OCI-LY1 (cell line): ENCODE results near the gene GRIA4.

Experiments used
- H2AFZ ChIP-seq: fragments of 200-600 bp; sonication (generic), shearing (Covaris generic); 2 replicates; pipeline ENCODE4 v1.6.0; 2014; ENCODE audit warnings: antibody characterized with exemption, mild to moderate bottlenecking, low read length
- H3F3A ChIP-seq: fragments of 200-600 bp; sonication (generic), shearing (Covaris generic); 2 replicates; pipeline ENCODE4 v1.6.0; 2014; ENCODE audit warnings: mild to moderate bottlenecking, antibody characterized with exemption, low read length, moderate library complexity; ENCODE audit not compliant: insufficient read depth
- H3K27ac ChIP-seq: fragments of 200-600 bp; sonication (generic); 2 replicates; pipeline ENCODE4 v1.5.1; 2014; ENCODE audit warnings: low read length, mixed run types, mild to moderate bottlenecking, low read depth; ENCODE audit not compliant: poor library complexity, severe bottlenecking
- H3K27me3 ChIP-seq: fragments of 200-600 bp; sonication (generic); 2 replicates; pipeline ENCODE4 v1.6.0; 2014; ENCODE audit warnings: antibody characterized with exemption, mild to moderate bottlenecking, low read length, moderate library complexity; ENCODE audit not compliant: insufficient read depth
- H3K36me3 ChIP-seq: fragments of 200-600 bp; sonication (generic); 2 replicates; pipeline ENCODE4 v1.6.1; 2014; ENCODE audit warnings: mild to moderate bottlenecking, antibody characterized with exemption, low read length, moderate library complexity, mixed read lengths; ENCODE audit not compliant: insufficient read depth
- H3K4me1 ChIP-seq: fragments of 200-600 bp; sonication (generic); 2 replicates; pipeline ENCODE4 v1.5.1; 2014; ENCODE audit warnings: mild to moderate bottlenecking, low read length, moderate library complexity; ENCODE audit not compliant: insufficient read depth, severe bottlenecking
- H3K4me2 ChIP-seq: fragments of 200-600 bp; sonication (generic), shearing (Covaris generic); 2 replicates; pipeline ENCODE4 v1.6.1; 2014; ENCODE audit warnings: low read length
- H3K4me3 ChIP-seq: fragments of 200-600 bp; sonication (generic); 2 replicates; pipeline ENCODE4 v1.5.1; 2014; ENCODE audit warnings: low read length, low read depth, mild to moderate bottlenecking, mixed read lengths; ENCODE audit not compliant: poor library complexity, severe bottlenecking
- H3K79me2 ChIP-seq: fragments of 200-600 bp; shearing (Covaris generic); 2 replicates; pipeline ENCODE4 v1.6.1; 2016; ENCODE audit warnings: mixed run types, low read length, mixed read lengths; ENCODE audit not compliant: insufficient read depth
- H3K9ac ChIP-seq: fragments of 200-600 bp; sonication (generic), shearing (Covaris generic); 2 replicates; pipeline ENCODE4 v1.6.1; 2014; ENCODE audit warnings: mild to moderate bottlenecking, low read length, mixed read lengths
- H3K9me2 ChIP-seq: fragments of 200-600 bp; sonication (generic), shearing (Covaris generic); 2 replicates; pipeline ENCODE4 v1.6.1; 2014; ENCODE audit warnings: low read depth, mild to moderate bottlenecking, low read length, mixed read lengths
- H3K9me3 ChIP-seq: fragments of 200-600 bp; shearing (Covaris generic); 2 replicates; pipeline ENCODE4 v1.6.1; 2014; ENCODE audit warnings: low read length, mixed read lengths
- H4K20me1 ChIP-seq: fragments of 200-600 bp; sonication (generic), shearing (Covaris generic); 2 replicates; pipeline ENCODE4 v1.6.0; 2016; ENCODE audit warnings: mild to moderate bottlenecking, low read length; ENCODE audit not compliant: insufficient read depth
- EZH2 ChIP-seq: fragments of 200-600 bp; sonication (generic), shearing (Covaris generic); IDR thresholded peaks from 2 replicates; pipeline ENCODE4 v1.8.0; 2017; ENCODE audit warnings: borderline replicate concordance, mixed run types, mild to moderate bottlenecking, antibody characterized with exemption, low read length, moderate library complexity, mixed read lengths
- TF ChIP-seq, protein P1 (sequence below): fragments of 200-600 bp; sonication (generic), shearing (Covaris generic); IDR thresholded peaks from 2 replicates; pipeline ENCODE4 v1.5.1; 2017; ENCODE audit warnings: mild to moderate bottlenecking, antibody characterized with exemption, low read length, moderate library complexity, mixed read lengths

Gene GRIA4

GRCh38 chr11:105979997-105980703 lies 370.3 kb downstream of the GRIA4 start:
- no peaks in the 10 kb centered on the region for H3F3A ChIP-seq
- H2AFZ ChIP-seq = no peak overlapping the region
- H3K9me2 ChIP-seq = no peaks in the 10 kb centered on the region
- H3K4me3 ChIP-seq = no peak overlapping the region
- no peak for TF ChIP-seq EZH2
- TF ChIP-seq, protein P1, sequence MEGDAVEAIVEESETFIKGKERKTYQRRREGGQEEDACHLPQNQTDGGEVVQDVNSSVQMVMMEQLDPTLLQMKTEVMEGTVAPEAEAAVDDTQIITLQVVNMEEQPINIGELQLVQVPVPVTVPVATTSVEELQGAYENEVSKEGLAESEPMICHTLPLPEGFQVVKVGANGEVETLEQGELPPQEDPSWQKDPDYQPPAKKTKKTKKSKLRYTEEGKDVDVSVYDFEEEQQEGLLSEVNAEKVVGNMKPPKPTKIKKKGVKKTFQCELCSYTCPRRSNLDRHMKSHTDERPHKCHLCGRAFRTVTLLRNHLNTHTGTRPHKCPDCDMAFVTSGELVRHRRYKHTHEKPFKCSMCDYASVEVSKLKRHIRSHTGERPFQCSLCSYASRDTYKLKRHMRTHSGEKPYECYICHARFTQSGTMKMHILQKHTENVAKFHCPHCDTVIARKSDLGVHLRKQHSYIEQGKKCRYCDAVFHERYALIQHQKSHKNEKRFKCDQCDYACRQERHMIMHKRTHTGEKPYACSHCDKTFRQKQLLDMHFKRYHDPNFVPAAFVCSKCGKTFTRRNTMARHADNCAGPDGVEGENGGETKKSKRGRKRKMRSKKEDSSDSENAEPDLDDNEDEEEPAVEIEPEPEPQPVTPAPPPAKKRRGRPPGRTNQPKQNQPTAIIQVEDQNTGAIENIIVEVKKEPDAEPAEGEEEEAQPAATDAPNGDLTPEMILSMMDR = no peak
- no peak overlapping the region for H3K4me2 ChIP-seq
- no peaks in the 10 kb centered on the region for H3K4me1 ChIP-seq
- H3K9ac ChIP-seq = no peak overlapping the region
- no peak overlapping the region for H3K27ac ChIP-seq
- H4K20me1 ChIP-seq = no peaks in the 10 kb centered on the region
- no peaks in the 10 kb centered on the region for H3K36me3 ChIP-seq
- no peaks in the 10 kb centered on the region for H3K9me3 ChIP-seq
- H3K79me2 ChIP-seq = no peaks in the 10 kb centered on the region
- H3K27me3 ChIP-seq = no peaks in the 10 kb centered on the region

GRCh38 chr11:105986554-105986953 lies 376.7 kb downstream of the GRIA4 start:
- no peaks in the 10 kb centered on the region for H4K20me1 ChIP-seq
- no peak overlapping the region for H2AFZ ChIP-seq
- no peak overlapping the region for H3K27ac ChIP-seq
- no peaks in the 10 kb centered on the region for H3K9me2 ChIP-seq
- H3K9ac ChIP-seq = no peak overlapping the region
- H3F3A ChIP-seq = no peaks in the 10 kb centered on the region
- no peaks in the 10 kb centered on the region for H3K27me3 ChIP-seq
- no peaks in the 10 kb centered on the region for H3K36me3 ChIP-seq
- no peak overlapping the region for H3K4me2 ChIP-seq
- no peaks in the 10 kb centered on the region for H3K4me1 ChIP-seq
- no peak overlapping the region for H3K4me3 ChIP-seq
- H3K79me2 ChIP-seq = no peaks in the 10 kb centered on the region
- TF ChIP-seq, protein P1 = no peak
- TF ChIP-seq EZH2 = no peak
- H3K9me3 ChIP-seq = no peaks in the 10 kb centered on the region

DNA sequence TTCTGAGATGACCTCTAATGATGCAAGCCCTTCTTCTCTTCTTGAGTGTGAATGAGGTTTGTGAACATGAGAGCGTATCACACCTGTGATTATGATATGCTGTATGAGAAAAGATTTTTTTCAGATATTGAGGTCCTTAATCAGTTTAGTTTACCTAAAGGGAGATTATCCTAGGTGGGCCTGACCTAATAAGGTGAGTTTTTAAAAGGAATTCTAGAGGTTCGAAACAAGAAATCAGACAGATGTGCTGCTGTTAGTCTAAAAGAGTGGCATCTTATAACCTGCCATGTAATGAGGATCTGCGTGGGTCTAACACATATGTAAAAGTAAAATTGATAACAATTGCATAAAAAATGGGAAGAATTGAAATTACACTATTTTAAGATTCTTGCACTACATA lies 378.3 kb downstream of the GRIA4 start:
- no peak overlapping the region for H3K4me2 ChIP-seq
- no peaks in the 10 kb centered on the region for H3K27me3 ChIP-seq
- no peaks in the 10 kb centered on the region for H3K9me3 ChIP-seq
- no peak overlapping the region for H3K9ac ChIP-seq
- no peak overlapping the region for H3K4me3 ChIP-seq
- no peaks in the 10 kb centered on the region for H3K36me3 ChIP-seq
- no peaks in the 10 kb centered on the region for H3K9me2 ChIP-seq
- no peak overlapping the region for H3K27ac ChIP-seq
- H4K20me1 ChIP-seq = no peaks in the 10 kb centered on the region
- H3K4me1 ChIP-seq = no peaks in the 10 kb centered on the region
- H2AFZ ChIP-seq = no peak overlapping the region
- H3K79me2 ChIP-seq = no peaks in the 10 kb centered on the region
- TF ChIP-seq, protein P1 = no peak
- TF ChIP-seq EZH2 = no peak
- H3F3A ChIP-seq = no peaks in the 10 kb centered on the region
